NB4 (cell line): ENCODE results near the gene NFX1.
"Not testable (repeated sequence)": the region's sequence is repeated elsewhere in the genome, so short reads cannot be mapped to it uniquely, and the experiment has no call there.

Experiments used
- DNase-seq: peaks from one replicate; pipeline ENCODE4 v3.0.0; 2010; ENCODE audit warnings: low read depth
- H3K4me3 ChIP-seq: one replicate; pipeline ENCODE4 v1.5.1; 2011; ENCODE audit warnings: mild to moderate bottlenecking, low read depth, low read length, moderate library complexity
- MYC ChIP-seq: IDR thresholded peaks from 2 replicates; pipeline ENCODE4 v1.6.1; 2011; ENCODE audit warnings: low read depth, low read length
- POLR2A ChIP-seq: IDR thresholded peaks from 2 replicates; pipeline ENCODE4 v1.6.1; 2011; ENCODE audit warnings: mild to moderate bottlenecking; ENCODE audit not compliant: insufficient read length; ENCODE audit errors: extremely low read depth
- TF ChIP-seq, protein P1 (sequence below): IDR thresholded peaks from one replicate; pipeline ENCODE4 v1.5.1; 2012; ENCODE audit warnings: low read depth, low read length
- TF ChIP-seq, protein P2 (sequence below): IDR thresholded peaks from 2 replicates; pipeline ENCODE4 v1.6.1; 2011; ENCODE audit warnings: low read depth, low read length

The NFX1 gene

DNA sequence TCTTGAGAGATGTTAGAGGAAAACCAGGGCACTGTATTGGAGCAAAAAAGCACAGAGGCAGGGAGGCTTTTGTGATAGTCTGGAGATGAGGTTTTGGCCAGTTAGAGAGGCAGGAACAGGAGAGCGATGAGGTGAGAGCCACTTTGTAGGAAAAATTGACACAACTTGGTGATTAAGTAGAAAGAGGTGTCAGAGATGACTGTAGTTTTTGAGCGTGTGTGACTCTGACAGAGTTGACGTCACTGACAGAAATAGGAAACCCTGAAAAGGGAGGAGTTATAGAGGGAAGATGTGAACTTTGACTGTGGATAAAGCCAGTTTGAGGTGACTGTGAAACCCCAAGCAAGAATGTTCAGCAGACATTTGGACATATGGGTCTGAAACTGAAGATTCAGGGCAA is 15.7 kb downstream of the NFX1 start:
- no peak overlapping the region for H3K4me3 ChIP-seq
- TF ChIP-seq MYC: no peak
- TF ChIP-seq, protein P1, sequence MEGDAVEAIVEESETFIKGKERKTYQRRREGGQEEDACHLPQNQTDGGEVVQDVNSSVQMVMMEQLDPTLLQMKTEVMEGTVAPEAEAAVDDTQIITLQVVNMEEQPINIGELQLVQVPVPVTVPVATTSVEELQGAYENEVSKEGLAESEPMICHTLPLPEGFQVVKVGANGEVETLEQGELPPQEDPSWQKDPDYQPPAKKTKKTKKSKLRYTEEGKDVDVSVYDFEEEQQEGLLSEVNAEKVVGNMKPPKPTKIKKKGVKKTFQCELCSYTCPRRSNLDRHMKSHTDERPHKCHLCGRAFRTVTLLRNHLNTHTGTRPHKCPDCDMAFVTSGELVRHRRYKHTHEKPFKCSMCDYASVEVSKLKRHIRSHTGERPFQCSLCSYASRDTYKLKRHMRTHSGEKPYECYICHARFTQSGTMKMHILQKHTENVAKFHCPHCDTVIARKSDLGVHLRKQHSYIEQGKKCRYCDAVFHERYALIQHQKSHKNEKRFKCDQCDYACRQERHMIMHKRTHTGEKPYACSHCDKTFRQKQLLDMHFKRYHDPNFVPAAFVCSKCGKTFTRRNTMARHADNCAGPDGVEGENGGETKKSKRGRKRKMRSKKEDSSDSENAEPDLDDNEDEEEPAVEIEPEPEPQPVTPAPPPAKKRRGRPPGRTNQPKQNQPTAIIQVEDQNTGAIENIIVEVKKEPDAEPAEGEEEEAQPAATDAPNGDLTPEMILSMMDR: no peak
- TF ChIP-seq, protein P2, sequence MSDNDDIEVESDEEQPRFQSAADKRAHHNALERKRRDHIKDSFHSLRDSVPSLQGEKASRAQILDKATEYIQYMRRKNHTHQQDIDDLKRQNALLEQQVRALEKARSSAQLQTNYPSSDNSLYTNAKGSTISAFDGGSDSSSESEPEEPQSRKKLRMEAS: no peak
- TF ChIP-seq POLR2A: no peak
- no peak for DNase-seq

DNA sequence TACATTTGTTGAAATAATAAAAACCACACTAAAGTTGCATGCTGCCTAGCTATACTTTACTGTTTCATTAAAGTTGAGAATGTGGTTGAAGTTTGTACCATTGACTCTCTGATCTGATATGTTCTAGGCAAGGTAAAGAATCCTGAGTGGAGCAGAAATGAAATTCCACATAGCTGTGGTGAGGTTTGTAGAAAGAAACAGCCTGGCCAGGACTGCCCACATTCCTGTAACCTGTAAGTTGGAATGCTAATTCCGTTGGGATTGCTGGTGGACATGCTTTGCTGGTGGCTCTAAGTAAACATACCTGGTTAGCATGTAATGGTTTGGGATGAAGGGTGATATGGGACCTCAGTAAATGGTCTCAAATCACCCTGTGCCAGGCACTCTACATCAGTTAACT is 16.8 kb downstream of the NFX1 start:
- no peak overlapping the region for H3K4me3 ChIP-seq
- DNase-seq: no peak
- TF ChIP-seq POLR2A (no peak), MYC (no peak)
- TF ChIP-seq, protein P1: no peak
- TF ChIP-seq, protein P2: no peak

DNA sequence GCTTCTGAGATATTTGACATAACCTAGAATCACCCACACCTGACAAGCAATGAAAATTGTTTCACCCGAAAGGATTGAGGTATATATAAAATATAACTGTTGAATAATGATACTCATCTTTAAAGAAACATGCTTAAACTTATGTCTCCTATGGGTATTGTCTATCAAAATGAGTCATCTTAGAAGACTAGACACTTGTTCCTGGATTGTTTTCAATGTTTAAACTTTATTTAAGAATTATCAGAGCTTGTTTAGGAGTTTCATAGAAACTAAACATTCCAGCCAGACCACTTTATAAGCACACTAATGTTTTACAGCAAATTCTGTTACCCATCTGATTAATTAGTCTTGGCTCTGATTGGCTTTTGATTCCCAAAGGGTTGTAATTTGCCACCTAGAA is 19.6 kb downstream of the NFX1 start:
- no peak for TF ChIP-seq POLR2A
- TF ChIP-seq, protein P1: no peak
- no peak for TF ChIP-seq MYC
- TF ChIP-seq, protein P2: no peak
- no peak overlapping the region for H3K4me3 ChIP-seq
- no peak for DNase-seq

DNA sequence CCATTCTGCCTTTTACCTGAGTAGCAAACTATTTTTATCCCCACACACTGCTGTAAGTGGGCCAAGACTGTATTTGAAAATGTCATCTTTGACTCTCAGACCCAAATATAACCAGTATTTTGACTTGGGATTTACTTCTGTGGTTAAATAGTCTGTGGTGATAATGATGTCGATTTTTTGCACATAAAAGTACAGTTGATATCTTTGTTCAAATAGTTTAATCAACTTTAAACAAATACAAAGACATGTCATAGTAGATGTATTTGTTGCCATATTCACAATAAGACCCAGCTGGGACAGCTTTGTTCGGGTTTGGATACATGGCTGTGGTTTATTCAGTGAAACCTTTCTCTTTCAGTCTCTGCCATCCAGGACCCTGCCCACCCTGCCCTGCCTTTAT is 20.4 kb downstream of the NFX1 start:
- H3K4me3 ChIP-seq: no peak overlapping the region
- no peak for TF ChIP-seq POLR2A
- TF ChIP-seq, protein P1: no peak
- TF ChIP-seq, protein P2: no peak
- TF ChIP-seq MYC: no peak
- DNase-seq: no peak

DNA sequence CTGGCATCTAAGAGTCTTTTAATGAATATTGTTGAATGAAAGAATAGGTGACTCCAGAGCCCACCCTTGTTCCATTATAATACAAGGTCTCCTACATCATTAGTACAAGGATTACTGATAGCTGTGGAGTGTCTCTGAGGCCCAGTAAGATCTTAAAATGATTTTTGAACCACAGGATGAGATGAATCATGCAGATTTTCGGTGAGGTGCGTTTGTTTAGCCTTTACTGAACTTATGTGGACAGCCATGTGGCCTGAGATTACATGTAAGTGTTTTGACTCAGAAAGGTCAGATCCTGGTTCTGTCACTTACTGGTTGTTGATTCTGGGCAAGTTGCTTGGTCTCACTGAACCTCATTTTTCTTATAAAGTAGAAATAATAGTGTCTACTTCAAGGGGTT is 21.6 kb downstream of the NFX1 start:
- TF ChIP-seq, protein P1: no peak
- TF ChIP-seq, protein P2: no peak
- TF ChIP-seq POLR2A (no peak), MYC (no peak)
- no peak for DNase-seq
- H3K4me3 ChIP-seq: no peak overlapping the region

DNA sequence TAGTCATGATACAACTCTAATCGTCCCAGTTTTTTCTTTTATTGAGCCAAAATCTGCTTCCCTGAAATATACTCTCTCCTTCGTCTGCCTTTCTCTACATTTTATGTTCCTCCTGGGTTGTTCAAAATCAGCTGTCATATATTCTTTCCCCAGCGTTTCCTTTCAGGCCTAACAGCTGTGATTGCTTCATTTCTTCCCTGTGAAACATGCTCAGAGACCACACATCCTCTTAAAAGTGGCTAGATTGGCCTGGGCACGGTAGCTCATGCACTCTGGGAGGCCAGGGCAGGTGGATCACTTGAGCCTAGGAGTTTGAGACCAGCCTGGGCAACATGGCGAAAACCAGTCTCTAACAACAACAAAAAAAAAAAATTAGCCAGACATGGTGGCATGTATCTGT is 25.1 kb downstream of the NFX1 start:
- DNase-seq: peak; percentile 32
- TF ChIP-seq MYC (no peak), POLR2A (no peak)
- TF ChIP-seq, protein P1: no peak
- TF ChIP-seq, protein P2: no peak
- no peak overlapping the region for H3K4me3 ChIP-seq

DNA sequence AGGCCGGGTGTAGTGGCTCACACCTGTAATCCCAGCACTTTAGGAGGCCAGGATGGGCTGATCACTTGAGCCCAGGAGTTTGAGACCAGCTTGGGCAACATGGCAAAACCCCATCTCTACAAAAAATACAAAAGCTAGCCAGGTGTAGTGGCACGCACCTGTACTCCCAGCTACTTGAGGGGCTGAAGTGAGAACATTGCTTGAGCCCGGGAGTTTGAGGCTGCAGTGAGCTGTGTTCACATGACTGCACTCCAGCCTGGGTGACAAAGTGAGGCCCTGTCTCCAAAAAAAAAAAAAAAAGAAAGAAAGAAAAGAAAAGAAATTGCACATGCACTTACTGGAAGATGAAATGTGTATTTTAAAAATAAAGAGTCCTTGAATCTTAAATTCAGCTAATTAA is 26.8 kb downstream of the NFX1 start:
- H3K4me3 ChIP-seq, DNase-seq: not testable (repeated sequence)
